ENCODE data around the gene MRPL20.

GRCh38 chr1:1436630-1437032, 29.5 kb upstream of the MRPL20 start:
- TF ChIP-seq CTCF (IDR thresholded peaks at IDR 0.05) (no peak), POLR2A (IDR thresholded peaks at IDR 0.05) (no peak)
